Measurements from ENCODE around the gene TLX3. TPM values are rescaled to one million over a fixed set of nuclear protein-coding genes. Genes with fewer than 3 reads are reported as not detected.

TLX3 gene
- total and polyA plus RNA-seq, 2 of the 8 experiments (the other 6 are each of a cell fraction or from before 2014, with no cell fraction given), result not detected

DNA sequence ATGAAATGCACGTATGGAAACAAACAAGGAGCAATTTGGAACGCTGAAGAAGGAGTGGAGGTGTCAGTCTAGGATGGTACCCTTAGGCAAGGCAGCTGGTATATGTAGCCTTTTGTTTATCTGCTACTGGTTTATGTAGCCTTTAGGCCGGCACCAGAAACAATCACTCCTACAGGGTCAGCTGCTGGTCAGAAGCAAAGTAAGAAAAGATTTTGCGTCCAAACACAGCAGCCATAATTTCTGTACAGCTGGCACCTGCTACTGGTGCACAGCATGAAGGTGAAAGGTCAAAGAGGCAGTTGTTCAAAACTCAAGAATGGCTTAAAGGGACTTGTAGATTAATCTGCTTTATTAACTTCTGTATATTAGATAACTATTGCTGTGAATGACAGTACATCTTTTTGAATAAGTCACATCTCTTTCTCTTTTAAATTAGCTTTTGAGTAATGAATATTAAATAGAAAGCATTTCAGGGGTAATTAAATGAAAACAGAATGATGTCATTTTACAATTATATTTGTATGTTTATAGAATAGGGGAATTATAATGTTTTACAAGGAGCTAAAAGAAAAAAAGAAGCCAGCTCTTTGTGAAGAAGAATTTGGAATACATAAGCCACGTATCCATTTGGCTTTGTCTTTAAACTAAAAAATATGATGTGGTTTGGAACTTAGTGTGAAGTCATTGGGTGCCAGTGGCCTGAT lies 33.1 kb upstream of the TLX3 start (continued):
- TF ChIP-seq KDM5A (IDR thresholded peaks at IDR 0.05; ENCODE audit: low read length) (no peak), SIN3A (conservative IDR thresholded peaks at IDR 0.05 in 1 of 2, IDR thresholded peaks at IDR 0.05 in 1 of 2; ENCODE audit: low read depth in 1 of 2, low read length in 2 of 2) (no peak), CHD2 (IDR thresholded peaks at IDR 0.05; ENCODE audit: low read length) (no peak), EGR1 (IDR thresholded peaks at IDR 0.05; ENCODE audit: borderline replicate concordance, low read depth, low read length) (no peak), SRF (IDR thresholded peaks at IDR 0.05; ENCODE audit: low read depth, low read length) (no peak), NANOG (IDR thresholded peaks at IDR 0.05; ENCODE audit: insufficient read depth, low read depth, low read length, poor library complexity, severe bottlenecking) (no peak), CBX8 (IDR thresholded peaks at IDR 0.05; ENCODE audit: borderline replicate concordance, low read depth, low read length) (no peak), GABPA (IDR thresholded peaks at IDR 0.05; ENCODE audit: borderline replicate concordance, insufficient read depth, low read length) (no peak)

Measured in H1 (cell line).